ENCODE measurements around the gene NAPEPLD. TPM values are rescaled to one million over a fixed set of nuclear protein-coding genes. Genes with fewer than 3 reads are reported as not detected.
"Not testable (repeated sequence)": the region's sequence is repeated elsewhere in the genome, so short reads cannot be mapped to it uniquely, and the experiment has no call there.

NAPEPLD gene
- total RNA-seq, 1 donor from 2014 or later: 16.2 TPM

- Histone ChIP-seq H3K36me3 (peaks cover 77% of the 10 kb centered on the region), H3K4me3 (no peak overlapping the region), H3K27me3 (ENCODE audit: low read depth) (no peaks in the 10 kb centered on the region), H3K4me1 (no peaks in the 10 kb centered on the region), H3K27ac (no peak overlapping the region), H3K9me3 (no peaks in the 10 kb centered on the region)
- TF ChIP-seq CTCF (IDR thresholded peaks at IDR 0.05): no peak
- intact Hi-C loops (cut with DNase I): no loop called here
- no peak for ATAC-seq
- DNase-seq: no peak
These were observed 55.5 kb downstream of the NAPEPLD start for GRCh38 chr7:103093429-103093828.

- H3K4me3 ChIP-seq; H3K4me1 ChIP-seq; intact Hi-C loops (cut with DNase I); H3K27me3 ChIP-seq (ENCODE audit: low read depth); DNase-seq; ATAC-seq; H3K27ac ChIP-seq; H3K9me3 ChIP-seq: not testable (repeated sequence)
- peaks cover 76% of the 10 kb centered on the region for H3K36me3 ChIP-seq
These were observed 56.6 kb downstream of the NAPEPLD start for GRCh38 chr7:103092321-103092720.

GRCh38 chr7:103083210-103083609 lies 65.7 kb downstream of the NAPEPLD start:
- ATAC-seq (no peak), DNase-seq (no peak)
- Histone ChIP-seq H3K4me1 (no peaks in the 10 kb centered on the region), H3K27ac (no peak overlapping the region), H3K4me3 (no peak overlapping the region), H3K9me3 (no peaks in the 10 kb centered on the region), H3K27me3 (ENCODE audit: low read depth) (no peaks in the 10 kb centered on the region), H3K36me3 (peaks cover 52% of the 10 kb centered on the region)
- intact Hi-C loops (cut with DNase I): no loop called here
- TF ChIP-seq CTCF (IDR thresholded peaks at IDR 0.05): no peak

GRCh38 chr7:103082497-103082896 lies 66.4 kb downstream of the NAPEPLD start:
- Histone ChIP-seq H3K4me3 (no peak overlapping the region), H3K36me3 (peaks cover 45% of the 10 kb centered on the region), H3K4me1 (no peaks in the 10 kb centered on the region), H3K27me3 (ENCODE audit: low read depth) (no peaks in the 10 kb centered on the region), H3K9me3 (no peaks in the 10 kb centered on the region), H3K27ac (no peak overlapping the region)
- DNase-seq (no peak), ATAC-seq (no peak)
- TF ChIP-seq CTCF (IDR thresholded peaks at IDR 0.05): no peak
- intact Hi-C loops (cut with DNase I): no loop called here

GRCh38 chr7:103080923-103081322 lies 68.0 kb downstream of the NAPEPLD start:
- intact Hi-C loops (cut with DNase I): no loop called here
- no peak for ATAC-seq
- Histone ChIP-seq H3K27me3 (ENCODE audit: low read depth) (no peaks in the 10 kb centered on the region), H3K36me3 (peaks cover 29% of the 10 kb centered on the region), H3K4me3 (no peak overlapping the region), H3K4me1 (peaks cover 11% of the 10 kb centered on the region), H3K27ac (no peak overlapping the region), H3K9me3 (no peaks in the 10 kb centered on the region)
- no peak for DNase-seq
- no peak for TF ChIP-seq CTCF (IDR thresholded peaks at IDR 0.05)

- no peak for DNase-seq
- Histone ChIP-seq H3K4me3 (no peak overlapping the region), H3K27ac (no peak overlapping the region), H3K27me3 (ENCODE audit: low read depth) (no peaks in the 10 kb centered on the region), H3K4me1 (peaks cover 15% of the 10 kb centered on the region), H3K36me3 (peaks cover 19% of the 10 kb centered on the region), H3K9me3 (no peaks in the 10 kb centered on the region)
- intact Hi-C loops (cut with DNase I): no loop called here
- TF ChIP-seq CTCF (IDR thresholded peaks at IDR 0.05): no peak
- ATAC-seq: no peak
These were observed 69.1 kb downstream of the NAPEPLD start for GRCh38 chr7:103079836-103080235.

GRCh38 chr7:103078226-103078625 lies 70.7 kb downstream of the NAPEPLD start:
- intact Hi-C loops (cut with DNase I); ATAC-seq; H3K9me3 ChIP-seq; H3K27ac ChIP-seq; DNase-seq; H3K36me3 ChIP-seq; H3K27me3 ChIP-seq (ENCODE audit: low read depth); H3K4me3 ChIP-seq: not testable (repeated sequence)
- peaks cover 20% of the 10 kb centered on the region for H3K4me1 ChIP-seq

Measured in lower lobe of right lung (tissue), 2 donors.